Eye (tissue), 1 donor: Measurements from ENCODE around the gene SORCS1.

Experiments
- DNase-seq: peaks from one replicate; pipeline ENCODE4 v3.0.0-alpha.2; 2015

The SORCS1 gene

DNA sequence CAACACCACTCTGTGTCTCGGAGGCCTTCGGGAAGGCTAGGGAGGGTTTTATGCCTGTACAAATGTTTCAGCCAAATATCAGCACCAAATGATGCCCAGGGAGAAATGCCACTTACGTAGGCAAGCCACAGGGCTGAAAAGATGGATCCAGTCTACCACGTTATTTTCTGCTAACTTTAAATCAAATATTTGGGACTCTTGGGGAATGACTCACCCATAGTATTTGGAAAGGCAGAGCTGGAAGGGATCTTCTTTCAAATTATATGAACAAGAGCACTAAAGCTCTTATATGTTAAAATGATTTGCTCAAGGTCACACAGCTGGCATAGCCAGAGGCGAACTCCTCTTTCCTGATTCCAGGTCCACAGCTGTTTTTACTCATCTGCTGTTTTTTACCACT lies 591.4 kb downstream of the SORCS1 start:
- no peak for DNase-seq

DNA sequence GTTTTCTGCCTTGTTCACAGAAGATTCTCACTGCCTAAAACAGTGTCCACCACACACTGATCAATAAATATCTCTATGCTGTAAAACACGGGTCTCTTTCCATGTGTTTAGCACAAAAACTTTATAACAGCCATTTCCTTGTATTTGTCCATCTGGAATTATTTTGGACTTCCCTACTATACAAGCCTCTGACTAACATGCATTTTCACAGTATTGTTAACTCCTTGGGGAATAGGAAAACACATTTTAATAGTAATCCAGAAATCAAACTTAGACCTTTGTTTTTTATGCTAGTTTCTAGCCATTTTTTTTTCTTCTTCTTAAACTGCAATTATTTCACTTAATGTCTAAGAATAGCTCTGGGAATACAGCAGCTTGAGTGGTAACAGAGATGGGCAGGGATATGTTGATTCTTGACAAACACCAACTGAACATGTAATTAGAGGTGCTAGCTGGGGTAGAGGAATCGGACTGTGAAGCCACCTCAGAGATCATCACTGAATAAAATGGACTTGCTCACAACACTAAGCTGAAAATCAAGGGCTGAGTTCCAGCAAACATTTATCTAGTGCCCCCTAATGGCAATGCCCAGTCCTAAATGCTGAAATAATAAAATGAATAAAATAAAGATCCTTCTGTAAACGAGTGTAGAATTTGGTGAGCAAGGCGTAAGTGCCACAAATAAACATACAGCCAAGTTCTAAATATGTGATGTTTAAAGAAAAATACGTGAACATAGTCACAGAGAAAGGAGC lies 593.1 kb downstream of the SORCS1 start:
- DNase-seq: peak; percentile 72

- DNase-seq: no peak
Observed at GRCh38 chr10:106570268-106570667, 594.2 kb downstream of the SORCS1 start.

GRCh38 chr10:106567629-106568028 lies 596.9 kb downstream of the SORCS1 start:
- no peak for DNase-seq

GRCh38 chr10:106566873-106567272 lies 597.6 kb downstream of the SORCS1 start:
- no peak for DNase-seq

DNA sequence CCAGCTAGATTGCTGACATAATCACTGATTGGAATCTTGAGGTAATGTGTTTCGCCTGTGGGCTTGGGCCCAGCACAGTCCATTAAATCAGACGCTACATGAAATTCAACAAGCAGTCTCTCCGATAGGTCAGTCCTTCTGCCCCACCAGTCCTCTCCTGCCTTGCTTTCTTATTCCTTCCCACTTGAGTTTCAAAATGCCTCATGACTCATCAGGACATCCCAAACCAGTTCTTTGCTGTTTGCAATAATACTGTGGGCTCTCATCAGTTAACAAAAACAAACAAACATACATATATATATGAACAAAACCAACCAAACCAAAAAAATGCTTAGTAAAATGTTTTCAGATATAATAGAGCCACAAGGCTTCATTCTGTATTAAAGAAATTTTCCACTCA lies 599.0 kb downstream of the SORCS1 start:
- DNase-seq: no peak

- DNase-seq: no peak
Observed at GRCh38 chr10:106563384-106563783, 601.1 kb downstream of the SORCS1 start.

GRCh38 chr10:106560925-106561640 lies 603.4 kb downstream of the SORCS1 start:
- DNase-seq: no peak

DNA sequence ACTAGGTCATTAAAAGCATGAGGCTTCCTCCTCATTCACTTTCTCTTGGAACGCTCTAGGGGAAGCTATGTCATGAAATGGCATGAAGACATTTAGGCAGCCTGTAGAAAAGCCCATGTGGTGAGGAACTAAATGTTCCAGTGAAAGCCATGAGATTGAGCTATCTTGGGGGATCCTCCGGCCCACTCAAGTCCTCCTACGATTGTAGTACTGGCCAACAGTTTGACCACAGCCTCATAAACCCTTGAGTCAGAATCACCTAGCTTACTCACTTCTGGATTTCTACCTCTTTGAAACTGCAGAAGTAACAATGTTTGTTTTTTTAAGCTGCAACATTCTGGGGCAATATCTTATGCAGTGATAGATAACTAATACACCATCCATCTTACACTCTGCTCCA lies 605.1 kb downstream of the SORCS1 start:
- DNase-seq: no peak

- no peak for DNase-seq
Observed at GRCh38 chr10:106557951-106558733, 606.4 kb downstream of the SORCS1 start.

DNA sequence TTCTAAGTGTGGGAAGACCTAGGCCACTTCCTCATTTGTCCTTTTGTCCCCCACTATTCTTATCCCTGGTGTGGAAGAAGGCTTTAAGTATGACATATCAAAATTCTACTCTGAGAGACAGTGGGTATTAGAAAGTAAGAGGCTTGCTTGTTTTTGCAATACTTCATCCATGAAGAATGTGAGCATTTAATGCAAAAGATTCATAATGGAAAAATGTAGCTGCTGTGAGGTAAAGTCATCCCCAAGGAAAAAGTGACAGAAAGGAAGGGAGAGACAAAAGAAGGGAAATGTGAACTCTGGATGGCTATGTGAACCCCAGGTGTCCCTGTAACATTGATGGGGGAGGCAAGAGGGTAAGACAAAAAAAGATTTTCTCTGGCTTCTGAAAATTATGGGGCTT lies 607.5 kb downstream of the SORCS1 start:
- no peak for DNase-seq

GRCh38 chr10:106555599-106555998 lies 608.9 kb downstream of the SORCS1 start:
- DNase-seq: no peak

GRCh38 chr10:106551501-106552062 lies 612.9 kb downstream of the SORCS1 start:
- DNase-seq: no peak

DNA sequence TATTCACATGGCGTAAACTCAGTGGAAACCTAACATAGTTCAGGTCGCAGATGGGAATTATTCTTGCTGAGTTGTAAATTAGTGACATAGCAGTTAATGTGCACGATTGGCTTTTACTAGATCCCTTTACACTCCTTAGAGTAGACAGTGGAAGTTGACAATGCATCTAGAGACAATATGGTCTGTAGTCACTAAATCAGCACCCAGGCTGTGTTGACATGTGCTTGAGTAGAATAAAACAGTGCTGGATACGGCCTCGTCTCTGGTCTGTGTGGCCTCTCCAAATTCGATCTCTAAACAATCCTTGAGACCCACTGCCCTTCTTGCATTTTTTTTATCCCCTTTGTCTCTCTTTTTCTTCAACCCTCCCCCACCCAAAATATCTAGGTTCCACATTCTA lies 615.7 kb downstream of the SORCS1 start:
- DNase-seq: no peak

GRCh38 chr10:106547047-106547635 lies 617.4 kb downstream of the SORCS1 start:
- no peak for DNase-seq

- DNase-seq: no peak
Observed at GRCh38 chr10:106542461-106542860, 622.0 kb downstream of the SORCS1 start.

- DNase-seq: no peak
Observed at GRCh38 chr10:106540645-106541044, 623.9 kb downstream of the SORCS1 start.

- DNase-seq: no peak
Observed at GRCh38 chr10:106537866-106538265, 626.6 kb downstream of the SORCS1 start.

DNA sequence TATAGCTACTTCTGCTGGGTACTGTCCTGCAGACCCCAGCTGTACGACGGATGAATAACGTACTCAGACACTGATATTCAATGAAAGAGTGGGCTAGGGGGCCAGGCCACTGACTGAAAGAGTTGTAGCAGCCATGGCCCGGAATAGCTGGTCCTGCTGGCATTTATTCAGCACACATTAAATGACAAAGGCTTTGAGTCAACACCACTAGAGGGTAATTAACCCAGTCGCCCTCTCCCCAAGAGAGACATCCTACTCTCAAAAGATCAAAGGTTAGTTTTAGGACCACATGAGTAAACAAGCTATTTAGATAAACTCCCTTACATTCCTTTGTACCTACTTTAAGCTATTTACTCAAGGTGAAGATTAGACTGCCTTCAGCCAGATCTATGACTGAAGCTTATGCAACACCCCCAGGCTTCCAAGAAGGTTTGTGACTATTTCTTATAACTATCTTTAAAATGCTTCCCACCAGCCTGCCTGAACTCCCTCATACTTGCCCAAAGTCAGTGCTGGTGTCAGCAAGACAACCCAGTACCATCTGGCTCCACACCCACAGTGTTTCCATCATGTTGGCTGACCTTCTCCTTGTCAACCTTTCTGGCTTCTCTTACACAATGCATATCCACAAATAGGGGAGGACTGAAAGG lies 629.1 kb downstream of the SORCS1 start:
- no peak for DNase-seq

GRCh38 chr10:106534441-106534840 lies 630.1 kb downstream of the SORCS1 start:
- no peak for DNase-seq

DNA sequence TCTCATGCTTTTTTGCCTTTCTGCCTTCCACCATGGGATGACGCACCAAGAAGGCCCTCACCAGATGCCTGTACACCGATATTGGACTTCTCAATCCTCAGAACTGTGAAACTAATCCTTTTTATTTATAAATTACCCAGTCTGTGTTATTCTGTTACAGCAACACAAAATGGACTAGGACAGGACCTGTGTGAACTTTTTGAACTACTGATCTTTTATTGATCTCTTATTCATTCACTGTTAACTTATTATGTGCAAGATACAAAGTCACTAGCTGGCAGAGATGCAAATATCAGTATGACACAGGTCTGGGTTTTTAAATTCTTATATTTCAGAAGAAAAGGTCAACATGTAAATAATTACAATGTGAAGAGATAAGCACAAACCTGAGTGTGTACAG lies 635.8 kb downstream of the SORCS1 start:
- no peak for DNase-seq

DNA sequence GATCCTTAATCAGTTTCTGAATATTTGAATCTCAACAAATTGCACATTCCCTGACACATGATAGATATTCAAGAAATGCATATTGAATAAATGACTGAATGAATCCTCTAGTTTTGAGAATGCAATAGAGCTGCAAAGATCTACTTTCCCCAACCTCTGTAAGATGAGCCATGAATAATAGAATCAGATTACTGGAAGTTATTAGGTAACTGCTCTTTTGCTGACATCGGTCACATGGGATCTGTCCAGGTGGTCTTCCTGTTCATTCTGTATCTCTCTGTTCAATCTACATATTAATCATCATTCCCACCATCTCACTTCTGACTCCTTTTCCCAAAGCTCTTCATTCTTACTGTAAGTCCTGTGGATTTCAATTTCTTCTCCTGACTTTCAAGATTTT lies 638.7 kb downstream of the SORCS1 start:
- no peak for DNase-seq
